Endodermal cell (in vitro differentiated cells): ENCODE measurements around the gene PI4KA. TPM values are rescaled to one million over a fixed set of nuclear protein-coding genes. Genes with fewer than 3 reads are reported as not detected.

Source experiments
- DNase-seq: peaks from one replicate; pipeline ENCODE4 v3.0.0-alpha.2; 2017
- H3K27ac ChIP-seq: 2 replicates; pipeline ENCODE4 v1.5.1; 2013; ENCODE audit warnings: mild to moderate bottlenecking, low read depth, low read length, moderate library complexity
- H3K27me3 ChIP-seq: 2 replicates; pipeline ENCODE4 v1.6.1; 2013; ENCODE audit warnings: mild to moderate bottlenecking, low read length, moderate library complexity; ENCODE audit not compliant: insufficient read depth, control insufficient read depth, poor library complexity, severe bottlenecking
- H3K36me3 ChIP-seq: 2 replicates; pipeline ENCODE4 v1.7.0; 2013; ENCODE audit warnings: mild to moderate bottlenecking, low read length, moderate library complexity; ENCODE audit not compliant: control insufficient read depth, insufficient read depth
- H3K4me1 ChIP-seq: one replicate; pipeline ENCODE4 v1.7.0; 2013; ENCODE audit warnings: low read length; ENCODE audit not compliant: control insufficient read depth, insufficient read depth
- H3K4me3 ChIP-seq: 2 replicates; pipeline ENCODE4 v1.5.1; 2013; ENCODE audit warnings: mild to moderate bottlenecking, low read length, moderate library complexity
- H3K9ac ChIP-seq: 2 replicates; pipeline ENCODE4 v1.6.1; 2013; ENCODE audit warnings: mild to moderate bottlenecking, low read length, moderate library complexity; ENCODE audit not compliant: poor library complexity, severe bottlenecking; ENCODE audit errors: extremely low read depth
- H3K9me3 ChIP-seq: 2 replicates; pipeline ENCODE4 v1.6.1; 2013; ENCODE audit warnings: mild to moderate bottlenecking, low read length, moderate library complexity; ENCODE audit not compliant: control insufficient read depth
- H3K27ac Mint-ChIP-seq: 2 replicates; pipeline ENCODE4 v1.8.0; 2020; ENCODE audit warnings: mixed read lengths
- H3K27me3 Mint-ChIP-seq: 2 replicates; pipeline ENCODE4 v1.8.0; 2021; ENCODE audit warnings: mild to moderate bottlenecking, mixed read lengths; ENCODE audit not compliant: insufficient read depth
- H3K36me3 Mint-ChIP-seq: 2 replicates; pipeline ENCODE4 v1.8.0; 2020; ENCODE audit warnings: low read depth, mixed read lengths
- H3K4me1 Mint-ChIP-seq: 2 replicates; pipeline ENCODE4 v1.8.0; 2020; ENCODE audit warnings: mixed read lengths
- H3K4me3 Mint-ChIP-seq: 2 replicates; pipeline ENCODE4 v1.8.0; 2020; ENCODE audit warnings: mild to moderate bottlenecking, moderate library complexity, mixed read lengths
- H3K9me3 Mint-ChIP-seq: 2 replicates; pipeline ENCODE4 v1.8.0; 2020; ENCODE audit warnings: mild to moderate bottlenecking, mixed read lengths
- WGBS, 2 experiments: methylation state at CpG; one replicate each; pipeline versions ENCODE4 v1.1.5 to v1.1.7; 2013; ENCODE audit warnings: missing lambda C conversion rate in 2 of 2, mixed read lengths in 1 of 2; ENCODE audit not compliant: insufficient coverage in 1 of 2, insufficient read length in 1 of 2; 5-methylcytosine and 5-hydroxymethylcytosine counted together
- total RNA-seq, 2 donors: library from RNA; stranded (reverse); fragmentation: NEBNext Ultra II Directional in 1 of 2; extraction: Animal tissue kit (Norgen Biotek cat#: 25700) in 1 of 2; gene quantifications; 2 replicates in 1 of 2; 3 replicates in 1 of 2; pipeline ENCODE4 v1.2.1, GENCODE V29; 2021
- TF ChIP-seq, protein P1 (sequence below): fragments of 200-600 bp; sonication (generic); conservative IDR thresholded peaks from 2 replicates; pipeline ENCODE4 v1.5.0; 2021; ENCODE audit warnings: antibody characterized with exemption, mild to moderate bottlenecking

Gene PI4KA
- total RNA-seq, 2 donors from 2014 or later: 49.0 to 62.0 TPM

DNA sequence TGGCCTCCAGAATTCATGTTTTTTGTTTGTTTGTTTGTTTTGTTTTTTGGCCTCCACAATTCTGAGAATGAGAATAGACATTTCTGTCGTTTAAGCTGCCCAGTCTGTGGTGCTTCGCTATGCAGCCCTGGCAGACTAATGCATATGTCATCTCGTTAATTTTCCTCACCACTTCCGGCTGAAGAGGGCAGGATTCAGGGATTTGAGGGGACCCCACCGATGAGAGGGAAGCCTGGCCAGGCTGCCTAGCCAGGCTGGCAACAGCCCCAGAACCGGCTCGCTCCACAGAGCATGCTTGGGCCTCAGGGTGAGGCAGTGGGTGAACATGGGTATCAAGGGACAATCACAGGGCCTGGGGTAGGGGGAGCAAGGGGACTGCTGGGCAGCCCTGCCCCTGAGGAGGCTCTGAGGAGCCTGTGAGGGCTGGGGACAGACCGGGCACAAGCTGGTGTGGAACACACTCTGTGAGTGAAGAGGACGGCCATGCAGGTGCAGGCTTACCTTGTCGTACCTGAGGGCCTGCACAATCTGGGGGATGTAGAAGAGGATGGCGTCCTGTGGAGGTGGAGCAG, 132.5 kb downstream of the PI4KA start:
- H3K27ac Mint-ChIP-seq: peak overlapping the region; percentile 32

DNA sequence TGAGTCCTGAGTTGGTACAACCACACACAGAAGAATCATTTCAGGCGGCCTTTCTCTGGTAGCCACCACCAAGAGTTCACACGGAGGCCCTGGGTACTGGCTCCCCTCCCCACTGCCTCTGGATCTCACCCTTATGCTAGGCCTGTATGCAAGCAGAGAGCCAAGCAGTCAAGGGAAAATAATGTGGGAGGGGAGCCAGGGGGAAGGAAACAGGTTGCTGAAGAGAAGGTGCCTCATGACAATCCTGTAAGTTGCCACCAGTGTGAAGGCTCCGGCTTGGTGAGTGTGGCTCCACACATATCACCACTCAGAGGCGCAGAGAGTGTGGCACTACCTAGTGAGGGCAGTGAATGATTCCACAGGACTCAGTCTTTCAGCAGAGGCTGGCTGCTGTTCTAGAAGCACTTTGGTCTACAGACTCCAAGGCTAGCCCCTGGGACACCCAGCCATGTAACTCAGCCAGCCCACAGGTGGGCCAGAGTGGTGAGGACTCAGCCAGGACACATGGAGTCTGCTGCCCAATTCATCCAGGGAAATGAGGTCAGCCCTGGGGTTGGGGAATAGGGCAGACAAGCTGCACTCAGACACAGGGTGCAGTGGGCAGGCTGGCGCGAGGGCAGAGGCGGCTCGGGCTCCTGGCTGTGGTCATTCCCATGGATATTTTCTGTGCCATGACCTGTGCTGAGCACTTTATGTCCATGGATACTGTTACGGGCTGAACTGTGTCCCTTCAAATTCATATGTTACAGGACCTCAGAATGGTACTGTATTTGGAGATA, 133.7 kb downstream of the PI4KA start:
- no peak overlapping the region for H3K27ac Mint-ChIP-seq
- no peak overlapping the region for H3K4me3 Mint-ChIP-seq
- 93 to 96% methylated on average over 7 to 9 of the region's 9 CpGs for WGBS, 2 experiments
- Histone ChIP-seq H3K9me3 (no peaks in the 10 kb centered on the region), H3K4me1 (no peaks in the 10 kb centered on the region), H3K27ac (no peak overlapping the region), H3K36me3 (peaks cover 14% of the 10 kb centered on the region), H3K27me3 (no peaks in the 10 kb centered on the region), H3K9ac (no peak overlapping the region), H3K4me3 (no peak overlapping the region)
- TF ChIP-seq, protein P1, sequence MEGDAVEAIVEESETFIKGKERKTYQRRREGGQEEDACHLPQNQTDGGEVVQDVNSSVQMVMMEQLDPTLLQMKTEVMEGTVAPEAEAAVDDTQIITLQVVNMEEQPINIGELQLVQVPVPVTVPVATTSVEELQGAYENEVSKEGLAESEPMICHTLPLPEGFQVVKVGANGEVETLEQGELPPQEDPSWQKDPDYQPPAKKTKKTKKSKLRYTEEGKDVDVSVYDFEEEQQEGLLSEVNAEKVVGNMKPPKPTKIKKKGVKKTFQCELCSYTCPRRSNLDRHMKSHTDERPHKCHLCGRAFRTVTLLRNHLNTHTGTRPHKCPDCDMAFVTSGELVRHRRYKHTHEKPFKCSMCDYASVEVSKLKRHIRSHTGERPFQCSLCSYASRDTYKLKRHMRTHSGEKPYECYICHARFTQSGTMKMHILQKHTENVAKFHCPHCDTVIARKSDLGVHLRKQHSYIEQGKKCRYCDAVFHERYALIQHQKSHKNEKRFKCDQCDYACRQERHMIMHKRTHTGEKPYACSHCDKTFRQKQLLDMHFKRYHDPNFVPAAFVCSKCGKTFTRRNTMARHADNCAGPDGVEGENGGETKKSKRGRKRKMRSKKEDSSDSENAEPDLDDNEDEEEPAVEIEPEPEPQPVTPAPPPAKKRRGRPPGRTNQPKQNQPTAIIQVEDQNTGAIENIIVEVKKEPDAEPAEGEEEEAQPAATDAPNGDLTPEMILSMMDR: no peak
- no peaks in the 10 kb centered on the region for H3K27me3 Mint-ChIP-seq
- DNase-seq: no peak
- peaks cover 36% of the 10 kb centered on the region for H3K36me3 Mint-ChIP-seq
- H3K4me1 Mint-ChIP-seq: no peaks in the 10 kb centered on the region
- H3K9me3 Mint-ChIP-seq: no peaks in the 10 kb centered on the region

More for the DNA sequence above, 132.5 kb downstream of the PI4KA start:
- H3K4me3 Mint-ChIP-seq: no peak overlapping the region
- WGBS, 2 experiments: 92 to 95% methylated on average over 8 to 11 of the region's 11 CpGs
- Histone ChIP-seq H3K36me3 (peaks cover 15% of the 10 kb centered on the region), H3K27ac (no peak overlapping the region), H3K27me3 (no peaks in the 10 kb centered on the region), H3K4me1 (no peaks in the 10 kb centered on the region), H3K9me3 (no peaks in the 10 kb centered on the region), H3K4me3 (no peak overlapping the region), H3K9ac (no peak overlapping the region)
- DNase-seq: no peak
- H3K27me3 Mint-ChIP-seq: no peaks in the 10 kb centered on the region
- H3K36me3 Mint-ChIP-seq: peaks cover 31% of the 10 kb centered on the region
- TF ChIP-seq, protein P1: no peak
- no peaks in the 10 kb centered on the region for H3K9me3 Mint-ChIP-seq
- no peaks in the 10 kb centered on the region for H3K4me1 Mint-ChIP-seq

DNA sequence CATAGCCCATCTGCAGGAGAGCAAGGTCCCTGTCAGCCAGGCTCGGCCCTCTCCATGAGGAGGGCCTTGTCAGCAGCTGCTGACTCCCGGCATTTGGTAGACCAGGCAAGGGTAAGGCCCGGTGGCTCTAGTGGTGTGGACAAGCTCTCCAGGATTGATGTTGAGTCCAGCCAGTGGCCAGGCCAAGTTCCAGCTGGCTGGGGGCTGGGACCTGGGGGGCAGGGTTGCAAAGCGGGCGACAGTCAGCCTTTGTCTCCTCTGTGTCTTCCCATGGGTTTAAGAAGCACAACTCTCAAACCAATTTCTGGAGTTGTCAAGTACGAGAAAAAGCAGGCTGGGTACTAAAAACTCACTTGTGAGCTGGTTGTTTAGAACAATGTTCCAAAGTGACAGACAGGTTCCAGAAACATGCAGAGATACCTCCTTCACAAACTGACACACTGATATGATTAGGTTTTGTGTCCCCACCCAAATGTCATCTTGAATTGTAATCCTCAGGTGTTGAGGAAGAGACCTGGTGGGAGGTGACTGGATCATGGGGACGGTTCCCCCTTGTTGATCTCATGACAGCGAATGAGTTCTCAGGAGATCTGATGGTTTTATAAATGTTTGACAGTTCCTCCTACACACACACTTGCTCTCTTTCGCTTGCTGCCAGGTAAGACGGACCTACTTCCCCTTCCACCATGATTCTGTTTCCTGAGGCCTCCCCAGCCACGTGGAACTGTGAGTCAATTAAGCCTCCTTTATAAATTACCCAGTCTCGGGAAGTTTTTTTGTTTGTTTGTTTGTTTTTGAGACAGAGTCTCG, 137.0 kb downstream of the PI4KA start:
- peaks cover 22% of the 10 kb centered on the region for H3K36me3 Mint-ChIP-seq
- no peaks in the 10 kb centered on the region for H3K4me1 Mint-ChIP-seq
- TF ChIP-seq, protein P1: no peak
- no peak overlapping the region for H3K4me3 Mint-ChIP-seq
- no peaks in the 10 kb centered on the region for H3K9me3 Mint-ChIP-seq
- no peak for DNase-seq
- Histone ChIP-seq H3K27me3 (no peaks in the 10 kb centered on the region), H3K4me1 (no peaks in the 10 kb centered on the region), H3K36me3 (no peaks in the 10 kb centered on the region), H3K4me3 (no peak overlapping the region), H3K27ac (no peak overlapping the region), H3K9me3 (no peaks in the 10 kb centered on the region), H3K9ac (no peak overlapping the region)
- WGBS, 2 experiments: 93 to 99% methylated on average over 10 to 12 of the region's 13 CpGs
- H3K27ac Mint-ChIP-seq: peak overlapping the region; percentile 8
- no peaks in the 10 kb centered on the region for H3K27me3 Mint-ChIP-seq
